Stimulated activated CD4-positive, alpha-beta T cell treated with anti-CD3 and anti-CD28 coated beads, Interleukin-1b, Interleukin-23, amount 100 ng/mL, for 4 hours (primary cell): ENCODE data around the gene INTS6L.
"Not testable (repeated sequence)": the region's sequence is repeated elsewhere in the genome, so short reads cannot be mapped to it uniquely, and the experiment has no call there.

Experiments used
- DNase-seq, 2 donors: peaks; one replicate each; pipeline ENCODE4 v3.0.0-alpha.2; 2020; ENCODE audit warnings: low read depth in 2 of 2

The INTS6L gene

GRCh38 chrX:135522878-135523693 lies 2.6 kb downstream of the INTS6L start:
- no peak for DNase-seq

- no peak for DNase-seq
These were observed 7.8 kb downstream of the INTS6L start for GRCh38 chrX:135528254-135528653.

- no peak for DNase-seq
These were observed 8.3 kb downstream of the INTS6L start for GRCh38 chrX:135528756-135529155.

GRCh38 chrX:135530097-135530496 lies 9.6 kb downstream of the INTS6L start:
- no peak for DNase-seq

GRCh38 chrX:135531813-135532212 lies 11.4 kb downstream of the INTS6L start:
- DNase-seq, result no peak

GRCh38 chrX:135535077-135535940 lies 14.8 kb downstream of the INTS6L start:
- DNase-seq, result no peak

GRCh38 chrX:135536877-135537276 lies 16.4 kb downstream of the INTS6L start:
- no peak for DNase-seq

- DNase-seq, result no peak
These were observed 20.9 kb downstream of the INTS6L start for GRCh38 chrX:135541351-135541750.

- no peak for DNase-seq
These were observed 22.7 kb downstream of the INTS6L start for GRCh38 chrX:135543172-135543571.

- peak in 1 of 2 donors; percentile 12 for DNase-seq
These were observed 23.5 kb downstream of the INTS6L start for GRCh38 chrX:135543924-135544323.

- DNase-seq, result no peak
These were observed 24.0 kb downstream of the INTS6L start for GRCh38 chrX:135544338-135544948.

GRCh38 chrX:135547767-135548166 lies 27.3 kb downstream of the INTS6L start:
- no peak for DNase-seq

- no peak for DNase-seq
These were observed 29.1 kb downstream of the INTS6L start for GRCh38 chrX:135549519-135549918.

GRCh38 chrX:135556055-135556454 lies 35.6 kb downstream of the INTS6L start:
- DNase-seq, result no peak

- no peak for DNase-seq
These were observed 36.9 kb downstream of the INTS6L start for GRCh38 chrX:135557344-135557743.

GRCh38 chrX:135572436-135572835 lies 52.0 kb downstream of the INTS6L start:
- DNase-seq, result no peak

- DNase-seq, result no peak
These were observed 61.0 kb downstream of the INTS6L start for GRCh38 chrX:135581496-135581895.

- no peak for DNase-seq
These were observed 64.7 kb downstream of the INTS6L start for GRCh38 chrX:135585153-135585552.

GRCh38 chrX:135591871-135592270 lies 71.4 kb downstream of the INTS6L start:
- DNase-seq, result no peak

- not testable (repeated sequence) for DNase-seq
These were observed 73.6 kb downstream of the INTS6L start for GRCh38 chrX:135594049-135594448.

- not testable (repeated sequence) for DNase-seq
These were observed 74.0 kb downstream of the INTS6L start for GRCh38 chrX:135594453-135594852.

GRCh38 chrX:135595543-135595942 lies 75.1 kb downstream of the INTS6L start:
- no peak for DNase-seq
